RWPE2 (cell line): Measurements from ENCODE around the gene HUS1.
"Not testable (repeated sequence)": the region's sequence is repeated elsewhere in the genome, so short reads cannot be mapped to it uniquely, and the experiment has no call there.

Experiments used
- ATAC-seq: fragments of 200-7000 bp; cut with Tn5 transposase; 3 replicates; pipeline ENCODE4 v1.9.1; 2021; ENCODE audit warnings: low read depth
- DNase-seq: peaks from one replicate; pipeline ENCODE4 v3.0.0-alpha.2; 2020; ENCODE audit warnings: low spot score
- H3K27ac ChIP-seq: fragments of 450-650 bp; 2 replicates; pipeline ENCODE4 v1.5.1; 2017; ENCODE audit warnings: mild to moderate bottlenecking; ENCODE audit not compliant: poor library complexity, severe bottlenecking
- H3K27me3 ChIP-seq: fragments of 250-450 bp; sonication (Bioruptor Pico); 2 replicates; pipeline ENCODE4 v1.5.1; 2021; ENCODE audit warnings: mild to moderate bottlenecking, moderate library complexity; ENCODE audit not compliant: insufficient read depth, poor library complexity, severe bottlenecking
- H3K36me3 ChIP-seq: fragments of 250-450 bp; sonication (Bioruptor Pico); 2 replicates; pipeline ENCODE4 v1.5.1; 2020; ENCODE audit warnings: low read depth, mild to moderate bottlenecking, moderate library complexity
- H3K4me1 ChIP-seq: fragments of 250-450 bp; sonication (Bioruptor Pico); 2 replicates; pipeline ENCODE4 v1.5.1; 2021; ENCODE audit warnings: mild to moderate bottlenecking, moderate library complexity; ENCODE audit not compliant: insufficient read depth, poor library complexity, severe bottlenecking
- H3K4me3 ChIP-seq: fragments of 250-450 bp; sonication (Bioruptor Pico); 2 replicates; pipeline ENCODE4 v1.5.1; 2021; ENCODE audit warnings: mild to moderate bottlenecking, moderate library complexity; ENCODE audit not compliant: severe bottlenecking
- H3K9me3 ChIP-seq: fragments of 250-450 bp; sonication (Bioruptor Pico); 2 replicates; pipeline ENCODE4 v1.5.1; 2021; ENCODE audit warnings: mild to moderate bottlenecking, moderate library complexity; ENCODE audit not compliant: severe bottlenecking
- CTCF ChIP-seq: fragments of 450-650 bp; IDR thresholded peaks from one replicate; pipeline ENCODE4 v1.5.1; 2017; ENCODE audit warnings: mild to moderate bottlenecking, moderate library complexity; ENCODE audit not compliant: poor library complexity, severe bottlenecking

Gene HUS1

GRCh38 chr7:47991741-47992311 is 12.4 kb upstream of the HUS1 start:
- peak overlapping the region; percentile 9 for H3K27ac ChIP-seq
- ATAC-seq = peak; percentile 98
- H3K4me1 ChIP-seq = peaks cover 3% of the 10 kb centered on the region
- no peaks in the 10 kb centered on the region for H3K9me3 ChIP-seq
- TF ChIP-seq CTCF = peak; percentile 82
- H3K4me3 ChIP-seq = peak overlapping the region; percentile 16
- no peaks in the 10 kb centered on the region for H3K36me3 ChIP-seq
- no peaks in the 10 kb centered on the region for H3K27me3 ChIP-seq
- DNase-seq = peak; percentile 77

DNA sequence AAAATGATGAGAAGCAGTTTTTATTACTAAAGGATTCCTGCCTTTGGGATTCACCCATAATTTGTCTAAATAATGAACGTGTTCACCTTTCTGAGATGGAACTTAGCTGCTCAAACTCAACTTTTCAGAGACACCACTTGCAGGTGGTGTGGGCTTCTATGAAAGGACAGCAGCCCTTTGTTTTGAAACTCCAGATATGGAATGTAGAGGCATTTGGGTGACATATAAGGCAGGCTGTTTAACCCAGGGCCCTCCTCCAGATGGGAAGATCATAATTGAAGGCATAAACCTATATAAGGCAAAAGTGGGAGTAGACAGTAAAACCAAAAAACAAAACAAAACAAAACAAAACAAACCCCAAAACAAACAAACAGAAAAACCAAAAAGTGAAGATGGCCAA is 11.9 kb upstream of the HUS1 start:
- ATAC-seq (no peak; the same call in 2 of the 3 replicates), DNase-seq (no peak)
- Histone ChIP-seq H3K36me3 (no peaks in the 10 kb centered on the region), H3K9me3 (no peaks in the 10 kb centered on the region), H3K4me3 (no peak overlapping the region), H3K27me3 (no peaks in the 10 kb centered on the region), H3K27ac (no peak overlapping the region), H3K4me1 (peaks cover 3% of the 10 kb centered on the region)
- no peak for TF ChIP-seq CTCF

- no peak for ATAC-seq
Observed at GRCh38 chr7:47990592-47990991, 11.2 kb upstream of the HUS1 start.

GRCh38 chr7:47989607-47990400 is 10.4 kb upstream of the HUS1 start:
- H3K27me3 ChIP-seq, H3K27ac ChIP-seq, DNase-seq, H3K36me3 ChIP-seq, ATAC-seq, H3K9me3 ChIP-seq, H3K4me3 ChIP-seq, H3K4me1 ChIP-seq: not testable (repeated sequence)

More at GRCh38 chr7:47990592-47990991, 11.2 kb upstream of the HUS1 start:
- H3K27ac ChIP-seq = no peak overlapping the region
- no peaks in the 10 kb centered on the region for H3K27me3 ChIP-seq
- DNase-seq = no peak
- no peaks in the 10 kb centered on the region for H3K36me3 ChIP-seq
- H3K4me1 ChIP-seq = peaks cover 3% of the 10 kb centered on the region
- H3K4me3 ChIP-seq = no peak overlapping the region
- H3K9me3 ChIP-seq = no peaks in the 10 kb centered on the region
- no peak for TF ChIP-seq CTCF

GRCh38 chr7:47988496-47989386 is 9.3 kb upstream of the HUS1 start:
- TF ChIP-seq CTCF = peak; percentile 52
- peaks cover 3% of the 10 kb centered on the region for H3K4me1 ChIP-seq
- H3K4me3 ChIP-seq = no peak overlapping the region
- H3K9me3 ChIP-seq = no peaks in the 10 kb centered on the region
- no peaks in the 10 kb centered on the region for H3K36me3 ChIP-seq
- ATAC-seq = peak; percentile 46; the same call in 1 of the 3 replicates
- H3K27me3 ChIP-seq = no peaks in the 10 kb centered on the region
- no peak for DNase-seq
- no peak overlapping the region for H3K27ac ChIP-seq
